HEK293 (cell line): ENCODE measurements around the gene DCAF5.

Experiments used
- CTCF ChIP-seq: fragments of 450-650 bp; formaldehyde crosslinking; IDR thresholded peaks from 2 replicates; pipeline ENCODE4 v1.5.1; 2016; ENCODE audit warnings: missing biosample characterization, missing genetic modification characterization
- ZBTB21 ChIP-seq: fragments of 450-650 bp; formaldehyde crosslinking; IDR thresholded peaks from 2 replicates; pipeline ENCODE4 v1.5.1; 2017; ENCODE audit warnings: missing biosample characterization, missing genetic modification characterization
- ZNF138 ChIP-seq: fragments of 450-650 bp; formaldehyde crosslinking; IDR thresholded peaks from 2 replicates; pipeline ENCODE4 v1.5.1; 2016; ENCODE audit warnings: missing biosample characterization, missing genetic modification characterization, borderline replicate concordance
- ZNF140 ChIP-seq: fragments of 450-650 bp; formaldehyde crosslinking; IDR thresholded peaks from 2 replicates; pipeline ENCODE4 v1.5.1; 2016; ENCODE audit warnings: missing biosample characterization, missing genetic modification characterization
- ZNF341 ChIP-seq: fragments of 450-650 bp; formaldehyde crosslinking; IDR thresholded peaks from 2 replicates; pipeline ENCODE4; 2016; ENCODE audit warnings: low read depth, missing biosample characterization, missing genetic modification characterization
- ZNF391 ChIP-seq: fragments of 450-650 bp; formaldehyde crosslinking; IDR thresholded peaks from 2 replicates; pipeline ENCODE4 v1.5.1; 2016; ENCODE audit warnings: low read depth, missing biosample characterization, missing genetic modification characterization, borderline replicate concordance
- ZNF426 ChIP-seq: fragments of 450-650 bp; formaldehyde crosslinking; IDR thresholded peaks from 2 replicates; pipeline ENCODE4 v1.5.1; 2017; ENCODE audit warnings: missing biosample characterization, missing genetic modification characterization, mild to moderate bottlenecking, inconsistent platforms, moderate library complexity
- ZNF449 ChIP-seq: fragments of 450-650 bp; formaldehyde crosslinking; IDR thresholded peaks from 2 replicates; pipeline ENCODE4 v1.5.1; 2017; ENCODE audit warnings: missing biosample characterization, mild to moderate bottlenecking, missing genetic modification characterization, moderate library complexity
- ZNF514 ChIP-seq: fragments of 450-650 bp; formaldehyde crosslinking; IDR thresholded peaks from 2 replicates; pipeline ENCODE4 v1.5.1; 2016; ENCODE audit warnings: missing biosample characterization, missing genetic modification characterization
- ZNF837 ChIP-seq: fragments of 450-650 bp; formaldehyde crosslinking; IDR thresholded peaks from 2 replicates; pipeline ENCODE4 v1.5.1; 2016; ENCODE audit warnings: missing biosample characterization, missing genetic modification characterization
- ZSCAN23 ChIP-seq: fragments of 450-650 bp; formaldehyde crosslinking; IDR thresholded peaks from 2 replicates; pipeline ENCODE4 v1.5.1; 2016; ENCODE audit warnings: missing biosample characterization, missing genetic modification characterization
- TF ChIP-seq, protein P1 (sequence below): fragments of 450-650 bp; formaldehyde crosslinking; IDR thresholded peaks from 2 replicates; pipeline ENCODE4 v1.5.1; 2016; ENCODE audit warnings: missing biosample characterization, missing genetic modification characterization
- TF ChIP-seq, protein P2 (sequence below): fragments of 450-650 bp; formaldehyde crosslinking; IDR thresholded peaks from 2 replicates; pipeline ENCODE4 v1.5.1; 2016; ENCODE audit warnings: missing biosample characterization, missing genetic modification characterization
- TF ChIP-seq, protein P3 (sequence below): fragments of 450-650 bp; formaldehyde crosslinking; IDR thresholded peaks from 2 replicates; pipeline ENCODE4 v1.5.1; 2016; ENCODE audit warnings: missing biosample characterization, missing genetic modification characterization

GRCh38 chr14:69141550-69141949 lies 11.4 kb downstream of the DCAF5 start:
- TF ChIP-seq ZNF140 (tag by site-specific recombination) (no peak), ZNF391 (tag by site-specific recombination) (no peak), ZNF341 (tag by site-specific recombination) (no peak), CTCF (tag by site-specific recombination) (no peak), ZBTB21 (tag by site-specific recombination) (no peak), ZNF514 (tag by site-specific recombination) (no peak), ZNF138 (tag by site-specific recombination) (no peak), ZSCAN23 (tag by site-specific recombination) (no peak), ZNF426 (tag by site-specific recombination) (no peak), ZNF449 (tag by site-specific recombination) (no peak), ZNF837 (tag by site-specific recombination) (no peak)
- TF ChIP-seq, protein P1, sequence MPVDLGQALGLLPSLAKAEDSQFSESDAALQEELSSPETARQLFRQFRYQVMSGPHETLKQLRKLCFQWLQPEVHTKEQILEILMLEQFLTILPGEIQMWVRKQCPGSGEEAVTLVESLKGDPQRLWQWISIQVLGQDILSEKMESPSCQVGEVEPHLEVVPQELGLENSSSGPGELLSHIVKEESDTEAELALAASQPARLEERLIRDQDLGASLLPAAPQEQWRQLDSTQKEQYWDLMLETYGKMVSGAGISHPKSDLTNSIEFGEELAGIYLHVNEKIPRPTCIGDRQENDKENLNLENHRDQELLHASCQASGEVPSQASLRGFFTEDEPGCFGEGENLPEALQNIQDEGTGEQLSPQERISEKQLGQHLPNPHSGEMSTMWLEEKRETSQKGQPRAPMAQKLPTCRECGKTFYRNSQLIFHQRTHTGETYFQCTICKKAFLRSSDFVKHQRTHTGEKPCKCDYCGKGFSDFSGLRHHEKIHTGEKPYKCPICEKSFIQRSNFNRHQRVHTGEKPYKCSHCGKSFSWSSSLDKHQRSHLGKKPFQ (tag by site-specific recombination), result no peak
- TF ChIP-seq, protein P2, sequence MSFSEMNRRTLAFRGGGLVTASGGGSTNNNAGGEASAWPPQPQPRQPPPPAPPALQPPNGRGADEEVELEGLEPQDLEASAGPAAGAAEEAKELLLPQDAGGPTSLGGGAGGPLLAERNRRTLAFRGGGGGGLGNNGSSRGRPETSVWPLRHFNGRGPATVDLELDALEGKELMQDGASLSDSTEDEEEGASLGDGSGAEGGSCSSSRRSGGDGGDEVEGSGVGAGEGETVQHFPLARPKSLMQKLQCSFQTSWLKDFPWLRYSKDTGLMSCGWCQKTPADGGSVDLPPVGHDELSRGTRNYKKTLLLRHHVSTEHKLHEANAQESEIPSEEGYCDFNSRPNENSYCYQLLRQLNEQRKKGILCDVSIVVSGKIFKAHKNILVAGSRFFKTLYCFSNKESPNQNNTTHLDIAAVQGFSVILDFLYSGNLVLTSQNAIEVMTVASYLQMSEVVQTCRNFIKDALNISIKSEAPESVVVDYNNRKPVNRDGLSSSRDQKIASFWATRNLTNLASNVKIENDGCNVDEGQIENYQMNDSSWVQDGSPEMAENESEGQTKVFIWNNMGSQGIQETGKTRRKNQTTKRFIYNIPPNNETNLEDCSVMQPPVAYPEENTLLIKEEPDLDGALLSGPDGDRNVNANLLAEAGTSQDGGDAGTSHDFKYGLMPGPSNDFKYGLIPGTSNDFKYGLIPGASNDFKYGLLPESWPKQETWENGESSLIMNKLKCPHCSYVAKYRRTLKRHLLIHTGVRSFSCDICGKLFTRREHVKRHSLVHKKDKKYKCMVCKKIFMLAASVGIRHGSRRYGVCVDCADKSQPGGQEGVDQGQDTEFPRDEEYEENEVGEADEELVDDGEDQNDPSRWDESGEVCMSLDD (tag by site-specific recombination), result no peak
- TF ChIP-seq, protein P3, sequence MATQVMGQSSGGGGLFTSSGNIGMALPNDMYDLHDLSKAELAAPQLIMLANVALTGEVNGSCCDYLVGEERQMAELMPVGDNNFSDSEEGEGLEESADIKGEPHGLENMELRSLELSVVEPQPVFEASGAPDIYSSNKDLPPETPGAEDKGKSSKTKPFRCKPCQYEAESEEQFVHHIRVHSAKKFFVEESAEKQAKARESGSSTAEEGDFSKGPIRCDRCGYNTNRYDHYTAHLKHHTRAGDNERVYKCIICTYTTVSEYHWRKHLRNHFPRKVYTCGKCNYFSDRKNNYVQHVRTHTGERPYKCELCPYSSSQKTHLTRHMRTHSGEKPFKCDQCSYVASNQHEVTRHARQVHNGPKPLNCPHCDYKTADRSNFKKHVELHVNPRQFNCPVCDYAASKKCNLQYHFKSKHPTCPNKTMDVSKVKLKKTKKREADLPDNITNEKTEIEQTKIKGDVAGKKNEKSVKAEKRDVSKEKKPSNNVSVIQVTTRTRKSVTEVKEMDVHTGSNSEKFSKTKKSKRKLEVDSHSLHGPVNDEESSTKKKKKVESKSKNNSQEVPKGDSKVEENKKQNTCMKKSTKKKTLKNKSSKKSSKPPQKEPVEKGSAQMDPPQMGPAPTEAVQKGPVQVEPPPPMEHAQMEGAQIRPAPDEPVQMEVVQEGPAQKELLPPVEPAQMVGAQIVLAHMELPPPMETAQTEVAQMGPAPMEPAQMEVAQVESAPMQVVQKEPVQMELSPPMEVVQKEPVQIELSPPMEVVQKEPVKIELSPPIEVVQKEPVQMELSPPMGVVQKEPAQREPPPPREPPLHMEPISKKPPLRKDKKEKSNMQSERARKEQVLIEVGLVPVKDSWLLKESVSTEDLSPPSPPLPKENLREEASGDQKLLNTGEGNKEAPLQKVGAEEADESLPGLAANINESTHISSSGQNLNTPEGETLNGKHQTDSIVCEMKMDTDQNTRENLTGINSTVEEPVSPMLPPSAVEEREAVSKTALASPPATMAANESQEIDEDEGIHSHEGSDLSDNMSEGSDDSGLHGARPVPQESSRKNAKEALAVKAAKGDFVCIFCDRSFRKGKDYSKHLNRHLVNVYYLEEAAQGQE (tag by site-specific recombination), result no peak
